Karpas-422 (cell line): ENCODE measurements around the gene MEIS1. TPM values are rescaled to one million over a fixed set of nuclear protein-coding genes. Genes with fewer than 3 reads are reported as not detected.

Source experiments
- DNase-seq: peaks from one replicate; pipeline ENCODE4 v3.0.0-alpha.2; 2015
- H2AFZ ChIP-seq: fragments of 200-600 bp; sonication (generic); 2 replicates; pipeline ENCODE4 v1.6.1; 2014; ENCODE audit warnings: antibody characterized with exemption, low read length, mixed read lengths
- H3K27ac ChIP-seq: fragments of 200-600 bp; sonication (generic); 2 replicates; pipeline ENCODE4 v1.5.1; 2014; ENCODE audit warnings: mild to moderate bottlenecking, low read length, moderate library complexity
- H3K27me3 ChIP-seq: fragments of 200-600 bp; sonication (generic); 2 replicates; pipeline ENCODE4 v1.6.1; 2014; ENCODE audit warnings: low read length, mixed read lengths
- H3K36me3 ChIP-seq: fragments of 200-600 bp; sonication (generic); 2 replicates; pipeline ENCODE4 v1.6.1; 2014; ENCODE audit warnings: low read length, mixed read lengths; ENCODE audit not compliant: insufficient read depth
- H3K4me1 ChIP-seq: fragments of 200-600 bp; sonication (generic); 2 replicates; pipeline ENCODE4 v1.6.1; 2014; ENCODE audit warnings: mild to moderate bottlenecking, low read length, mixed read lengths
- H3K4me2 ChIP-seq: fragments of 200-600 bp; sonication (generic); 2 replicates; pipeline ENCODE4 v1.6.1; 2014; ENCODE audit warnings: low read length, low read depth, mild to moderate bottlenecking; ENCODE audit not compliant: poor library complexity, severe bottlenecking
- H3K4me3 ChIP-seq: fragments of 200-600 bp; sonication (generic); 2 replicates; pipeline ENCODE4 v1.5.1; 2014; ENCODE audit warnings: mild to moderate bottlenecking, antibody characterized with exemption, low read length, mixed read lengths
- H3K79me2 ChIP-seq: fragments of 200-600 bp; sonication (generic); 2 replicates; pipeline ENCODE4 v1.6.1; 2014; ENCODE audit warnings: mild to moderate bottlenecking, low read length, mixed read lengths
- H3K9ac ChIP-seq: fragments of 200-600 bp; sonication (generic); 2 replicates; pipeline ENCODE4 v1.6.0; 2014; ENCODE audit warnings: low read length
- H3K9me2 ChIP-seq: fragments of 200-600 bp; sonication (generic), shearing (Covaris generic); replicated peaks from 2 replicates; pipeline ENCODE4 v1.6.0; 2014; ENCODE audit warnings: mild to moderate bottlenecking, low read length, moderate library complexity; ENCODE audit not compliant: insufficient read depth
- H3K9me3 ChIP-seq: fragments of 300-700, 200-600 bp; sonication (generic); 2 replicates; pipeline ENCODE4 v1.6.1; 2014; ENCODE audit warnings: low read length, mixed read lengths
- H4K20me1 ChIP-seq: fragments of 200-600 bp; sonication (generic); 2 replicates; pipeline ENCODE4 v1.6.1; 2014; ENCODE audit warnings: mild to moderate bottlenecking, antibody characterized with exemption, low read length, low read depth; ENCODE audit not compliant: insufficient read depth
- total RNA-seq: library from RNA; depleted of rRNA; stranded (reverse); fragments of >200 nt; shearing (Covaris generic); gene quantifications from 2 replicates; pipeline ENCODE4 v1.2.3, GENCODE V29; 2014; ENCODE audit warnings: low replicate concordance

Gene MEIS1
- total RNA-seq, 1 experiment from 2014 or later = 32.5 TPM

DNA sequence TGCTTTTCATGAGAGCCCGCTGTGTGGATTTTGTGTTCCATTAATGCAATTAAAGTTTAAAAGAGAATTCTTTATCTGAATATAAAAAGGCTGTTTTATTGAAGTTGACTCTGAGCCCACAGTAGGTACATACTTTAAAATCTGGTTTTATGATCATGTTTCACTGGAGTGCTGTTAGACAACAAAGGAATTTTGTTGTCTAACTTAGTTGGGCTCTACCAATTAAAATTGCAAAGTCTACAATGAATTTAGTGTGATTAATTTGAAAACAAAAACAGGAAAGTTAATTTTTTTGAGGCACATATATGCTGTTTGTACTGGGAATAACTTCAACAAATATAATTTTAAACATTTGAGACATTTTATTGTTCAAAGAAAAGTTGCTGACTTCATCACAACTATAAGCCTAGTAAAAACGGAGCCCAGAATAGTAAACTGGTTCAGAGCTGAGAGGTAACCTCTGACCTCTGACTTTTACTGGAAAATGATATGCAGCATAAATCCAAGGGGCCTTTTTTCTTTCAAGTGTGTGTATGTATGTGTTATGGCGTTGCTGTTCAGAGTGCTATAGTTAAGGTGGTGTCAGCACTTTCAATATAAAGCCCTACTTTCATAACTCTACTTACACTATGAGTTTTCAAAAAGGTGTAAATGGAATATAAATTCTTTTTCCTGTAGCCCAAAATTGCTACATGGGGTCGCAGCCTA is 30.2 kb downstream of the MEIS1 start:
- H3K36me3 ChIP-seq = no peaks in the 10 kb centered on the region
- DNase-seq = no peak
- no peak overlapping the region for H3K4me3 ChIP-seq
- H3K9ac ChIP-seq = no peak overlapping the region
- H3K4me2 ChIP-seq = no peak overlapping the region
- no peaks in the 10 kb centered on the region for H4K20me1 ChIP-seq
- no peaks in the 10 kb centered on the region for H3K9me3 ChIP-seq
- H3K27me3 ChIP-seq = no peaks in the 10 kb centered on the region
- no peak overlapping the region for H2AFZ ChIP-seq
- H3K9me2 ChIP-seq = no peaks in the 10 kb centered on the region
- H3K4me1 ChIP-seq = peaks cover 32% of the 10 kb centered on the region
- no peak overlapping the region for H3K27ac ChIP-seq
- H3K79me2 ChIP-seq = no peaks in the 10 kb centered on the region

DNA sequence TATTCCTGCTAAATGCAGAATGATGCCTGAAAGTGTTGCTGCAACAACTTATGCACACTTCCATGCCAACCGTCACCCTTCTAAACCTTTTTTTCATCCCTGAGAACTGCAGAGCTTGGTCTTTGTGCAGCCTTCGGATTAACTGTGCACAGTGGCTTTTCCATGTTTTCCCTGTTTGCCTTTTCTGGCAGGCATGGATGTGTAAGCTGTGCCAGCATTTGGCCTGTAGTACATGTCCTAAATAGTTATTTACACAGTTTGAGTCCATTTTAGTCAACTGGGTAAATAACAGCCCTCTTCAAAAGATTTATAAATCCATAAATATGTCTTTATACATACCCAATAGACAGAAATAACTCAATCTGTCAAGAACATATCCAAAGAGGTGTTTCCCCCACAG is 31.5 kb downstream of the MEIS1 start:
- no peak for DNase-seq
- Histone ChIP-seq H3K9me2 (no peaks in the 10 kb centered on the region), H3K4me3 (no peak overlapping the region), H3K79me2 (no peaks in the 10 kb centered on the region), H3K36me3 (no peaks in the 10 kb centered on the region), H3K4me1 (peaks cover 45% of the 10 kb centered on the region), H3K9me3 (no peaks in the 10 kb centered on the region), H3K27ac (no peak overlapping the region), H2AFZ (no peak overlapping the region), H3K27me3 (no peaks in the 10 kb centered on the region), H4K20me1 (no peaks in the 10 kb centered on the region), H3K9ac (no peak overlapping the region), H3K4me2 (no peak overlapping the region)

GRCh38 chr2:66467718-66468117 is 32.8 kb downstream of the MEIS1 start:
- Histone ChIP-seq H3K4me3 (no peak overlapping the region), H2AFZ (no peak overlapping the region), H3K4me2 (no peak overlapping the region), H3K9me2 (no peaks in the 10 kb centered on the region; the same call in 1 of the 2 replicates), H3K4me1 (peaks cover 58% of the 10 kb centered on the region), H4K20me1 (no peaks in the 10 kb centered on the region), H3K36me3 (no peaks in the 10 kb centered on the region), H3K79me2 (no peaks in the 10 kb centered on the region), H3K27ac (no peak overlapping the region), H3K27me3 (no peaks in the 10 kb centered on the region), H3K9ac (no peak overlapping the region), H3K9me3 (no peaks in the 10 kb centered on the region)
- DNase-seq = no peak

GRCh38 chr2:66469214-66469902 is 34.4 kb downstream of the MEIS1 start:
- Histone ChIP-seq H3K4me3 (peak overlapping the region; percentile 37), H3K4me2 (peak overlapping the region; percentile 67), H4K20me1 (no peaks in the 10 kb centered on the region), H3K27me3 (no peaks in the 10 kb centered on the region), H3K4me1 (peaks cover 64% of the 10 kb centered on the region), H3K9me2 (no peaks in the 10 kb centered on the region; the same call in 1 of the 2 replicates), H3K36me3 (no peaks in the 10 kb centered on the region), H3K9ac (no peak overlapping the region), H2AFZ (no peak overlapping the region), H3K9me3 (no peaks in the 10 kb centered on the region), H3K79me2 (no peaks in the 10 kb centered on the region), H3K27ac (peak overlapping the region; percentile 52)
- no peak for DNase-seq

GRCh38 chr2:66470199-66470598 is 35.3 kb downstream of the MEIS1 start:
- Histone ChIP-seq H2AFZ (no peak overlapping the region), H3K9ac (no peak overlapping the region), H3K36me3 (no peaks in the 10 kb centered on the region), H3K79me2 (no peaks in the 10 kb centered on the region), H3K4me3 (peak overlapping the region; percentile 37), H3K9me2 (no peaks in the 10 kb centered on the region; the same call in 1 of the 2 replicates), H3K4me2 (peak overlapping the region; percentile 67), H3K27ac (peak overlapping the region; percentile 52), H4K20me1 (no peaks in the 10 kb centered on the region), H3K9me3 (no peaks in the 10 kb centered on the region), H3K27me3 (no peaks in the 10 kb centered on the region), H3K4me1 (peaks cover 65% of the 10 kb centered on the region)
- DNase-seq = peak; percentile 64

GRCh38 chr2:66472225-66472843 is 37.4 kb downstream of the MEIS1 start:
- Histone ChIP-seq H3K4me1 (peaks cover 70% of the 10 kb centered on the region), H3K4me3 (no peak overlapping the region), H2AFZ (no peak overlapping the region), H3K9me2 (no peaks in the 10 kb centered on the region; the same call in 1 of the 2 replicates), H3K4me2 (no peak overlapping the region), H3K36me3 (no peaks in the 10 kb centered on the region), H4K20me1 (no peaks in the 10 kb centered on the region), H3K9ac (no peak overlapping the region), H3K27me3 (no peaks in the 10 kb centered on the region), H3K79me2 (no peaks in the 10 kb centered on the region), H3K9me3 (no peaks in the 10 kb centered on the region), H3K27ac (no peak overlapping the region)
- DNase-seq = no peak

DNA sequence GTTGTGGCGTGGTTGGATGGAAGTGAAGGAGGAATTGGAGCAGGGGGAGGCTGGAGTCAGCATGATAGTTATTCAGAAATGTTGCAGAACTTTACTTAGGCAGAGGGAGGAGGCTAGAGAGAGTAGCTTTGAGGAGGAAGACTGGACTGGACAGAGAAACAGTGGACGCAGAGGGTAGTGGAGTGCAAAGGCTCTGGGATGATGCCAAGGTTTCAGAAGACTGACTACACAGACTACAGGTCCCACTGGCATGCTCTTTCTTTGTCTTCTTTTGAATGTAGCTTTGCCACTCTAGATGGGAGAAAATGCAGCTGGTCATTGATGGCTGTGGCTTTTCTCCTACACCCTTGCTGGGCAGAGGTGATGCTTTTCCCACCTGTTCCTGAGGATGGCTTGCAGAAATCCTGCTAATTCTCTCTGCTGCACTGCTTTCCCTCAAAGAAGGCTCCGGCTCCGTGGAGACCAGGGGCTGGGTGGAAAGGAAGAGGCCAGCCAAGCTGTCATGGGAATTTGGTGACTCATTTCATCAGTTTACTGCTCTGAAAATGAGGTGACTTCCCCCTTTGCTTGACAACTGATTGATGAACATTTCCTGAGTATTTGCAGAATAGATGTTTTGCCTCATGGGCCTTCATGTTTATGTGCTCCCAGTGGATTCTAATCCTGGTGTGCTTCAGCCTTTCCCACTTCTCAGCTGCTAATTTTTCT is 42.4 kb downstream of the MEIS1 start:
- H3K9me2 ChIP-seq = no peaks in the 10 kb centered on the region; the same call in 1 of the 2 replicates
- peak overlapping the region; percentile 11 for H3K4me2 ChIP-seq
- no peaks in the 10 kb centered on the region for H3K27me3 ChIP-seq

DNA sequence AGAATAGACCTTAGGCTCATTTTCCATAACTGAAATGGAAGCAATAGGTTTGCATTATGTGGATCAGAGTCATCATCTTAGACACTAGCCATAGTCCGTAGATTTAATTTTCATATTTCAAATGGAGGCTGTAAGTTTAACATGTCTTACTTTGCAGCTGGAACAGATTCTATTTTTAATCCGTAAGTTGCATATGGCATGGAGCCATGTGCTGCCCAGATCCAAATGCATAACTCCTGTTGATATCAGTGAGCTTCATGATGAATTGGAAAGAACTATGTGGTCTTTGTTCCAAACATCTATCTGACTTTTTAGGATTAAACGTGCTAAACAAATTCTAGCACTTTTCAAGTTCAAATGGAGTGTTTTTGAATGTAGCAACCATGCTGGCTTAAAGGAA is 43.4 kb downstream of the MEIS1 start:
- no peak overlapping the region for H3K27ac ChIP-seq
- no peaks in the 10 kb centered on the region for H3K27me3 ChIP-seq
- peaks cover 37% of the 10 kb centered on the region for H3K4me1 ChIP-seq
- no peaks in the 10 kb centered on the region for H3K9me3 ChIP-seq
- no peak overlapping the region for H3K9ac ChIP-seq
- no peak overlapping the region for H2AFZ ChIP-seq
- no peak overlapping the region for H3K4me2 ChIP-seq
- H3K36me3 ChIP-seq = no peaks in the 10 kb centered on the region
- no peak for DNase-seq
- H4K20me1 ChIP-seq = no peaks in the 10 kb centered on the region
- no peaks in the 10 kb centered on the region for H3K79me2 ChIP-seq
- H3K4me3 ChIP-seq = no peak overlapping the region
- H3K9me2 ChIP-seq = no peaks in the 10 kb centered on the region

More for the DNA sequence above, 42.4 kb downstream of the MEIS1 start:
- Histone ChIP-seq H3K4me3 (no peak overlapping the region), H3K79me2 (no peaks in the 10 kb centered on the region), H3K9me3 (no peaks in the 10 kb centered on the region), H2AFZ (no peak overlapping the region), H4K20me1 (no peaks in the 10 kb centered on the region), H3K36me3 (no peaks in the 10 kb centered on the region), H3K27ac (no peak overlapping the region), H3K4me1 (peaks cover 41% of the 10 kb centered on the region), H3K9ac (no peak overlapping the region)
- DNase-seq = peak; percentile 58
